Osteoblast (primary cell): ENCODE measurements around the gene MFSD1. TPM values are rescaled to one million over a fixed set of nuclear protein-coding genes. Genes with fewer than 3 reads are reported as not detected.
A peak's percentile ranks its signal among the peaks of the same experiment; 100 is the strongest.

Experiments used
- DNase-seq: peaks from one replicate; pipeline ENCODE4 v3.0.0; 2011; ENCODE audit warnings: low spot score, mixed read lengths; ENCODE audit not compliant: insufficient read length; ENCODE audit errors: missing footprints
- H2AFZ ChIP-seq: 2 replicates; pipeline ENCODE4 v1.6.0; 2011; ENCODE audit warnings: mild to moderate bottlenecking, low read length
- H3K27ac ChIP-seq: 2 replicates; pipeline ENCODE4 v1.5.1; 2011; ENCODE audit warnings: mild to moderate bottlenecking, low read depth, low read length, moderate library complexity
- H3K27me3 ChIP-seq: 2 replicates; pipeline ENCODE4 v1.6.0; 2012; ENCODE audit warnings: mild to moderate bottlenecking, control low read depth, inconsistent platforms, low read length, moderate library complexity; ENCODE audit not compliant: insufficient read depth
- H3K36me3 ChIP-seq: 2 replicates; pipeline ENCODE4 v1.5.1; 2011; ENCODE audit warnings: mild to moderate bottlenecking, low read length, control low read depth, moderate library complexity; ENCODE audit not compliant: insufficient read depth
- H3K4me1 ChIP-seq: 2 replicates; pipeline ENCODE4 v1.5.1; 2011; ENCODE audit warnings: mild to moderate bottlenecking, low read length, control low read depth, moderate library complexity; ENCODE audit not compliant: insufficient read depth
- H3K4me2 ChIP-seq: 2 replicates; pipeline ENCODE4 v1.6.0; 2011; ENCODE audit warnings: mild to moderate bottlenecking, low read length; ENCODE audit not compliant: insufficient read depth
- H3K4me3 ChIP-seq: fragments of 200-600 bp; sonication (generic); 3 replicates; pipeline ENCODE4 v1.5.1; 2012; ENCODE audit warnings: mild to moderate bottlenecking, low read length, inconsistent platforms; ENCODE audit not compliant: insufficient read depth
- H3K79me2 ChIP-seq: 2 replicates; pipeline ENCODE4 v1.6.0; 2012; ENCODE audit warnings: mild to moderate bottlenecking, low read length, control low read depth, inconsistent platforms; ENCODE audit not compliant: insufficient read depth
- H3K9me3 ChIP-seq: 2 replicates; pipeline ENCODE4 v1.5.1; 2011; ENCODE audit warnings: low read depth, low read length, control low read depth
- H4K20me1 ChIP-seq: 2 replicates; pipeline ENCODE4 v1.6.0; 2012; ENCODE audit warnings: mild to moderate bottlenecking, low read length, control low read depth; ENCODE audit not compliant: insufficient read depth
- CTCF ChIP-seq: IDR thresholded peaks from 2 replicates; pipeline ENCODE4 v1.5.1; 2011; ENCODE audit warnings: mild to moderate bottlenecking, low read depth, low read length, moderate library complexity; ENCODE audit errors: extremely low read depth
- total RNA-seq: library from RNA; depleted of rRNA; stranded (reverse); fragments of >200 nt; gene quantifications from 2 replicates; pipeline ENCODE4 v1.2.3, GENCODE V29; 2012

The MFSD1 gene
- total RNA-seq, 1 donor, result 170 TPM

DNA sequence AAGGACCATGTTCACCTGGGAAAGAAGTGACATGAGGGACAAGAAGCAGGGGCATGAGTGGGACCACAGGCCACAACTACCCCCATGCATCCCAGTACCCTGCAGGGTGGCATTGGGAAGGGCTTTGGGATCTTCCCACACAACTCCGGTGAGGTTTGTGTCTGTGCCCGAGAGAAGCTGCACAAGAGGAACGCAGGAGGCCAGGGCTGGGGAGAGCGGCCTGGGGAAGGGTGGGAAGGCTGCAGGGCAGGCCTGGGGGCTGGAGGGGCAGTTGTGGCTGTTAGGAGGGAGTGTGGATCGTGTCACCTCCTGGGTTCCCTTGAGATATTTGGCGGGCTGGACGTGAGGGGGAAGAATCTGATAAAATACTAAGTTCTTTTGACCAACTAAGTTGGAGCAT, 25.3 kb upstream of the MFSD1 start:
- no peak overlapping the region for H2AFZ ChIP-seq
- no peak for DNase-seq
- H4K20me1 ChIP-seq, result no peaks in the 10 kb centered on the region
- no peaks in the 10 kb centered on the region for H3K27me3 ChIP-seq
- TF ChIP-seq CTCF, result no peak
- no peaks in the 10 kb centered on the region for H3K79me2 ChIP-seq
- H3K4me2 ChIP-seq, result no peak overlapping the region
- H3K4me3 ChIP-seq, result no peak overlapping the region
- H3K4me1 ChIP-seq, result peaks cover 5% of the 10 kb centered on the region
- no peak overlapping the region for H3K27ac ChIP-seq
- H3K9me3 ChIP-seq, result no peaks in the 10 kb centered on the region
- H3K36me3 ChIP-seq, result no peaks in the 10 kb centered on the region

- no peaks in the 10 kb centered on the region for H3K36me3 ChIP-seq
- peak; percentile 45 for DNase-seq
- no peak overlapping the region for H3K4me3 ChIP-seq
- H3K4me1 ChIP-seq, result peaks cover 8% of the 10 kb centered on the region
- H3K27ac ChIP-seq, result no peak overlapping the region
- no peaks in the 10 kb centered on the region for H4K20me1 ChIP-seq
- H3K9me3 ChIP-seq, result no peaks in the 10 kb centered on the region
- no peak overlapping the region for H3K4me2 ChIP-seq
- H2AFZ ChIP-seq, result peak overlapping the region; percentile 34
- no peak for TF ChIP-seq CTCF
- no peaks in the 10 kb centered on the region for H3K79me2 ChIP-seq
- H3K27me3 ChIP-seq, result no peaks in the 10 kb centered on the region
Measured at GRCh38 chr3:158777161-158777873, 24.5 kb upstream of the MFSD1 start.

DNA sequence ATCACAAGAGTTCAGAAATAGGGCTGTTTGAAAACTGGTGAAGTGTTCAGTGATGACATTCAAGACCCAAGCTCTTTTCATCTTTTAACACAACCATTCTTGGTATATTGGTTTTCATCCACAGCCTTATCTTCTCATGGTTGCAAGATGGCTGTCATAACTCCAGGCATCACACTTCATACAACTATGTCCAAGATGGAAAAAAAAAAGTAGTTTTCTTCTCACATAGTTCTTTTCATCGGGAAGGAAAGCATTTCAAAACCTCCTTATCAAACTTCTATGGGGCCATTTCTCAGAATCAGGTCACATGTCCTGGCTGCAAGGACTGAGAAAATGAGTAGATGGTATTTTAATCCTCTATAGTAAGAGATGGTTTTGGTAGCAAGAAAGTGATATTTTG, 21.1 kb upstream of the MFSD1 start:
- no peak for TF ChIP-seq CTCF
- Histone ChIP-seq H3K4me2 (no peak overlapping the region), H3K4me3 (no peak overlapping the region), H3K27me3 (no peaks in the 10 kb centered on the region), H3K79me2 (no peaks in the 10 kb centered on the region), H4K20me1 (no peaks in the 10 kb centered on the region), H3K9me3 (no peaks in the 10 kb centered on the region), H3K27ac (no peak overlapping the region), H3K36me3 (no peaks in the 10 kb centered on the region), H2AFZ (no peak overlapping the region), H3K4me1 (peaks cover 8% of the 10 kb centered on the region)
- DNase-seq, result no peak

DNA sequence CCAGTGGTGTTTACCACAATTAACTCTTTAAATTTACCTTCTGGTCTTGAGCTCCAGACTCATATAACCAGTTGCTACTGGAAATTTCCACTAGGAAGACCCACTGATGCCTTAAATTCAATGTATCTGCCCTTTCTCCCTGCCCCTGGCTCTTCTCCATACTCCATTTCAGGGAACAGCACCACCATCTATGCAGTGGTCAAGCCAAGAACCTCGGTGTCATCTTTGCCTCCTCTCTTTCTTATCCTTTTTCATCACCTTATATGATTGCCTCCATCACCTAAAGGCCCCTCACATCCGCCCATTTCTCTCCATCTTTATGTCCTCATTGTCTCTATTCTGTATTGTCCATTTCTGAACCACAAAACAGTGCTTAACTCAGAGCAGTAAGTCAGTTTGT, 20.7 kb upstream of the MFSD1 start:
- Histone ChIP-seq H3K27me3 (no peaks in the 10 kb centered on the region), H3K79me2 (no peaks in the 10 kb centered on the region), H3K36me3 (peaks cover 2% of the 10 kb centered on the region), H4K20me1 (no peaks in the 10 kb centered on the region), H2AFZ (no peak overlapping the region), H3K9me3 (no peaks in the 10 kb centered on the region), H3K4me3 (no peak overlapping the region), H3K4me2 (no peak overlapping the region), H3K27ac (no peak overlapping the region), H3K4me1 (peaks cover 8% of the 10 kb centered on the region)
- DNase-seq, result no peak
- TF ChIP-seq CTCF, result no peak
